Fibroblast of skin of right biceps (primary cell): Measurements from ENCODE around the gene UNKL.
"Not testable (repeated sequence)": the region's sequence is repeated elsewhere in the genome, so short reads cannot be mapped to it uniquely, and the experiment has no call there.

Source experiments
- DNase-seq: peaks from one replicate; pipeline ENCODE4 v3.0.0-alpha.2; 2013

Gene UNKL

DNA sequence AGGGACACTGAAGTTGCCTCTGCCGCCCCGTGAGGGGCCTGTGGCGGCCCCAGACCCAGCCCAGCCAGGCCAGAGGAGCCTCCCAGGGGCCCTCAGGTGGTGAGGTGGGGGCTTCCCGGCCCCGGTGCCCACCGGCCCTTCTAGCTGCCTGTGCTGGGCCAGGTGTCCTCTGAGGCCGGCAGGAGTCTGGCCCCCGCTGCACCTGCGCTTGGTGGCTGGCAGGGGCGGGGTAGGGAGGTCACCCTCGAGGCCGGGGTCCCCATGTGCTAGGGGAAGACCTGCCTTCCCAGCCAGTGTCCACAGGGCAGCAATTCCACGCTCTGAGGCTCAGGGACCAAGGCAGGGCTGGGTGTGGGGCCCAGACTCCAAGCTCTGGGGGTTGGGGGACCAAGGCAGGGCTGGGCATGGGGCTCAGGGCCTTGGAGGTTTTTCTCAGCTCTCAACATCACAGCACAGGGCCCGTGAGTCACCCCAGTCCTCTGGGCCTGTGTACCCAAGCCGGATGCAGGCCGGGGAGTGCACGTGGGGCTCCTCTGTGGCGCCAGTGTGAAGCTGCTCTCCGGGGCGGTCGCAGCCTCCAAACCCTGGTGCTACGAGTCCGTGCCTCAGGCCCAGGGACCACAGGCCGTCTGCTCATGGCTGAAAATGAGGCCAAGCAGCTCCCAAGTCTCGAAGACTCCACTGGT, 31.2 kb upstream of the UNKL start:
- DNase-seq = no peak

DNA sequence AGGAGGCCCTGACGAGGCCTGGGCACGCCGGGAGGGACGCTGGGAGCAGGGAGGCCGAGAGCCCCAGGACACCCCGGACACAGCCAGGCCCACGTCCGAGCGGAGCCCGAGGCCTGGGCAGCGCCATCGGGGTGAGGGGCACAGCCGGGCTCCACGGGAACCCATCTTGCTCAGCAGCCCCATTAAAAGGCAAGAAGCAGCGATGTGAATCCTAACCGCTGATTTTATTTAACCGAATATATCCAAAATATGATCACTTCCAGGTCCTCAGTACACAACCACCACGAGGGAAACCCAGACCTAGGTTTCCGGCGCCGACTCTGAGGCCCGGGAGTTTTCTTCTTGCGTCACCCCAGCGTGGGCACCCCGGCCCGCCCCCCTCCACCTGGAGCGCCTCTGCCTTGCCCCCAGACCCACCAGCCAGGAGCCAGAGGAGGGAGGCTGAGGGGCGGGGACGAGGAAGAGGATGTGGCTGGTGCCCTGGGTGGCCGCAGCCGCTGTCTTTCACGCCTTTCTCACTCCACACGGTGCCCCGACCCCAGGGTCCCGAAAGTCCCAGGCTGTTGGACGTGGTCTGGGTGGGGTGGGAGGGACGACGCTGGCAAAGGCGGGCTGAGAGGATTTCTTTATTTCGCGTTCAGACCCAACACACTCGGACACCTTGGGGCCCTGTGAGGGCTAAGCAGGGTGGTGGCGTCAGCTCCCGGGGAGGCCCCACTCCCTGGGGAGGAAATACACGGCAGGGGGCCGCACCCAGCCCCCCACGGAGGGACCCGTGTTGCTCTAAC, 30.4 kb upstream of the UNKL start:
- DNase-seq = no peak

DNA sequence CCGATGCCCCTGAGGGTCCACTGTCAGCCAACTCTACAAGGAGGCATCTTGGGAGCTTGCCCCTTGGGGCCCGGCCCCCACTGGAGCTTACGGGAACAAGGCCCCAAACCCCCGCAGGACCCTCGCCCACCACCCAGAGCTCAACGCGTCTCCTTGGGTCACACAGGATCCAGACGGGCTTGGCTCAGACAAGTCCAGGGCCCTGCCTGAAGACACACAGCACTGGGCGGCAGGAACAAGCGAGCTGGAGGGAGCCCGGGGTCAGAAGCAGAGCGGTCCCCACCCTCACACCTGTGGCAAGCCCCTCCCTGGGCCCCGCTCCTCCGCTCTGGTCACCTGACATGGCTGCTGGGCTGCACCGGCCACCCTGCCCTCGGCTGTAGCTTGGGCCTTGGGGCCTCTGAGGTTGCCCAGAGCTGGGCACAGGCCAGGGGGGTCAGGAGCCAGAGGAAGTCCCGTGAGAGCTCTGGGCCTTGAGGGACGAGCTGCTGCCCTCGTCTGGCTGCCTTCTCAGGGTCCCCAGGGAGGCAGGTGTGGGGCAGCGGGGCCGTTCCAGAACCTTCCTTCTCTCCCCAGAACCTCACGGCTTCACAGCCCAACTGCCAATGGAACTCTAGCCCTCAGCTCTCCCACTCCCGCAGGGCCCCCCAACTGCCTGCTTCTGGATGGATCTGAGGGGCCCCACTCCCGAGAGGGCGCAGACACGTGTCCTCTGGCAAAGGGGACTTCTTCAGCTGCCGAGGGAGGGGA, 29.7 kb upstream of the UNKL start, which contains the start of gene CCDC154:
Gene CCDC154 (minus strand): TSS at position 577 of the 750 bp plus-strand sequence. CDS start 234 bp downstream, at position 343.
- no peak for DNase-seq

DNA sequence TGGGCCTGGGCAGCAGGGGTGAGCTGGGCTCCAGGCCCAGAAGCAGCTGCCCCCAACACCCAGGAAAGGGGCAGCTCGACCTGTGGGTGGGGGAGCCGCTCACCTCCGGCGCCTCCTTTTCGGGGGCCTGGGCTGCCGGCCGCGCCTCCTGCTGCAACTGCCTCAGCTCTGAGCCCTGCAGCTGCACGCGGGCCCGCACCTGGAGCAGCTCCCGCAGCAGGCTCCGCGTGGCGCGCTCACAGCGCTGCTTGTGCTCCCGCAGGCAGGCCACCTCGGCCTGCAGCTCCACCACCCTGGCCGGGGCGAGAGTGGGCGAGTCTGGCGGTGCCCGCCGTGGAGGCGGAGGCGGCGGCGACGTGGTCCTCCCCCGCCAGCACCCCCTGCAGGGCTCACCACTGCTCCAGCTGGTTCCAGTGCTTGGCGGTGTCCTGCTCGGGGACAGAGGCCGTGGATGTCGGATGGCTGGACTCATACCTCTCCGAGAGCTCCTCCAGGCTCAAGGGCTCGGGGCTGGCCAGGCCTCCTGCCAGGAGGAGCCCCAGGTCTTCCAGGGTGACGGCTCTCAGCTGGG, 29.0 kb upstream of the UNKL start:
- DNase-seq = no peak

DNA sequence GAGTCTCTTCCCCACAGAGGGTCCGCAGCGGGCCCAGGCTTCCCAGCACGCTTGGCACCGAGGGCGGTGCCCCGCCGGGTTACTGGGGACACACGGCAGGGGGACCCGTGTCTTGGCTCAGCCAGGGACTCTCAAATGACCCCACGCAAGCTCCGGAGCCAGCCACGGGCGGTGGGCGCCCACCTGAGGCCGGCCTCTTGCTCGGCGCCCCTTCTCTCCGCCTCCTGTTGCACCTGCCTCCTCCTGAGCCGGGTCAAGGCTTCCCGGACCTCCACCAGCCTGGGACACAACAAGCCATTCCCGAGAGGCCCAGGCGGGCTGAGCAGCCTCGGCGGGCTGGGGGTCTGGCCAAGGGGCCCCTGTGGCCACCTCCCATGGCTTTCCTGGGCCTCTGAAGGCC, 28.2 kb upstream of the UNKL start:
- no peak for DNase-seq

DNA sequence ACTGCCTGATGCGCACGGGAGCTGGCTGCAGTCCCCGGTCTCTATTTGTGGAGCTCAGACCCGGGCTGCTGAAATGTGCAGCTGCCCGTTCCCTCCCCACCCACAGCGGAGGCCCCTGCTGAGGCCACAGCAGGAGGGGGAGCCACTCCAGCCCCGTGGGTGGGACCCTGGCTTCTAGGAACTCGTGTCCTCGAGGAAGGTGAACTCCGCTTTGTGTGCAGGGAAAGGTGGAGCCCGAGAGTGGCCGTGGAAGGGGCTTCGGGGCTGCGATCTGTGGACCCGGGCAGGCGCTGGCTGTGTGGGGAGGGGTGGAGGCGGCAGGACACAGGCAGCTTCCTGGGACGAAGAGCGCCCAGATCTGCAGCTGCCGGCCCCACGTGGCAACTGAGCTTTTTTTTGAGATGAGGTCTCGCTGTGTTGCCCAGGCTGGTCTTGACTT, 26.9 kb upstream of the UNKL start:
- no peak for DNase-seq

DNA sequence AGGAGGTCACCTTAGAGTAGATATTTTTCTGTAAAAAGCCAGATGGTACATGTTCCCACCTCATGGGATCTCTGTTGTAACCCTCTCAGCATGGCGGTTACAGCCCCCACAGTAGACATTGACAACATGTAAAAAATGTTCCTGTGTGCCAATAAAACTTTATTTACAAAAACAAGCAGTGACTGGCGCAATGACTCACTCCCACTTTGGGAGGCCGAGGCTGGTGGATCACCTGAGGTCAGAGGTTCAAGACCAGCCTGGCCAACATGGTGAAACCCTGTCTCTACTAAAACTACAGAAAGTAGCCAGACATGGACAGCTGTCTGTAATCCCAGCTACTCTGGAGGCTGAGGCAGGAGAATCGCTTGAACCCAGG, 25.2 kb upstream of the UNKL start:
- DNase-seq = not testable (repeated sequence)

DNA sequence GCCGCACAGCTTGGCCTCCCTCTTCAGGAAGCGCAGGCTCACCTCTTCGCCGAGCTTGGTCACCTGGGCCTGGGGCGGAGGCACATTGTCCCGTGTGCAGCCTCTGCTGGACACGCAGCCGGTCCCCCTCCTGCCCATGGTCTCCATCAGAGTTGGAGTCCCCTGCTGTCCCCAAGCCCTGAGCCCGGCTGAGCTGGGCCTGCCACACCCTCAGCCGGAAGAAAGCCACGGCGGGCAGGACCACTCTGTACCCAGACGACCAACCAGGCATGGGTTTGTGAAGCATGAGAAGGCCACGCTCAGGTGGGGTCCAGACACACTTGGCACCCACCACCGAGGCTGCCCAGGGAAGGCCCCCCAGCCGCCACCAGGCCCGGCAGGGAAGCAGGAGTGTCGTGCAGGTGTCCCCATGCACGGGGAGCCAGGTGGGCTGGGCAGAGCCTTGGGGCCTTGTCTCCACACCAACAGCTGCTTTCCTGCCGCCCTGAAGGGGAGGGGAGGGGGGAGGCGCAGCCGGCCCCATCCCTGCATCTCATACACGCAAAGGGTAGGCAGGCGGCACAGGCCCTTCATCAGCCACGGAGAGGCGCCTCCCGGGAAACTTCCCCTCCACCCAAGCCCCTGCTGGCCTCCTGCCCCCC, 24.7 kb upstream of the UNKL start:
- DNase-seq = no peak

DNA sequence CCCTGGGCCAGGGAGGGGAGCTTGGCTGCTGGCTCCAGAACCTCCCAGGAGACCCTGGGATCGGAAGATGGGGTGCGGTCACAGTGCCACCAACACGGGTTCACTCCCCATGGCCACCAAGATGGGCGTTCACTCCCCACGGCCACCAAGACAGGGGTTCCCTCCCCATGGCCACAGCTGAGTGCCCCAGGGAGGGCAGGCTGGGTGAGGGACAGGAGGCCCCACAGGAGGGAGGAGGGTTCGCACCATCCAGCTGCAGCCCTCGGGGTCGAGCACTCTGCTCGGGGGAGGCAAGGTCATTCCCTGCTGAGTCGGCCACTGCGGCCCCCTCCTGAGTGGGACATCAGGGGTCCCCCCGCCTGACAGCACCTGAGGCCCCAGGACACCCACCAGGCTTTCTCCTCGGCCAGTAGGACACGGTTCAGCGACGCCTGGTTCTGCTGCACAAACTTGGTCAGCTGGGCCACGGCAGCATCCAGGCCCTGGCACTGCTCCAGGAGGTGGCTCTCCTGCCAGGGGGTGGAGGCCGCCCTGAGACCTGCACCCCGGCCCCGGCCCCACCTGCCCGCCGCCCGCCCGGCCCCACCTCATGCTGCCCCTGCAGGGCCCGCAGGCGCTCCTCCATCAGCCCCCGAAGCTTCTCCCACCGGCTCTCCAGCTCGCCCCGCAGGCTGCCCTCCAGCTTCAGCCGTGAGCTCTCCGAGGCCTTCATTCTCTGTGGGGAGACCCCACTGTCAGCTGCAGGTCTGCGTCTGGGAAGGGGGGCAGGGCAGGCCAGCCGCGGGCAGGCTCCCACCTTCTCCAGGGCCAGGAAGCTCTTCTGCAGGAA, 23.9 kb upstream of the UNKL start:
- DNase-seq = no peak

DNA sequence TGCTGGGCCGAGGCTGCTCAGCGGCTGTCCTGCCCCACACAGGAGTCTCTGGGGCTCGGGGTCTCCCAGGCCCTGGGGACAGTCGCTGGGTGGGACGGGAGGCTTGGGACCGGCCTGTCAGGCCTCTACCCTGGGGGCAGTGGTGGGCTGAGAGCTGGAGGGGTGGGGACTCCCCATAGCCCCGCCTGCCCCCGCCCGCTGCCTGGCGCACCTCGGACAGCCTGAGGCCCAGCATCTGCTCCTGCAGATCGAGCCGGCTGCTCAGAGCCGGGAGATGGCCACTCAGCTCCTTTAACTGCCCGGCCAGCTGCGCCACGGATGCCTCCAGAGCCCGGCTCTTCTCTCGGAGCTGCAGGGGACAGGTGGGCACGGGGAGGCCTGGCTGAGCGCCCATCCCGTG, 23.1 kb upstream of the UNKL start:
- DNase-seq = no peak

DNA sequence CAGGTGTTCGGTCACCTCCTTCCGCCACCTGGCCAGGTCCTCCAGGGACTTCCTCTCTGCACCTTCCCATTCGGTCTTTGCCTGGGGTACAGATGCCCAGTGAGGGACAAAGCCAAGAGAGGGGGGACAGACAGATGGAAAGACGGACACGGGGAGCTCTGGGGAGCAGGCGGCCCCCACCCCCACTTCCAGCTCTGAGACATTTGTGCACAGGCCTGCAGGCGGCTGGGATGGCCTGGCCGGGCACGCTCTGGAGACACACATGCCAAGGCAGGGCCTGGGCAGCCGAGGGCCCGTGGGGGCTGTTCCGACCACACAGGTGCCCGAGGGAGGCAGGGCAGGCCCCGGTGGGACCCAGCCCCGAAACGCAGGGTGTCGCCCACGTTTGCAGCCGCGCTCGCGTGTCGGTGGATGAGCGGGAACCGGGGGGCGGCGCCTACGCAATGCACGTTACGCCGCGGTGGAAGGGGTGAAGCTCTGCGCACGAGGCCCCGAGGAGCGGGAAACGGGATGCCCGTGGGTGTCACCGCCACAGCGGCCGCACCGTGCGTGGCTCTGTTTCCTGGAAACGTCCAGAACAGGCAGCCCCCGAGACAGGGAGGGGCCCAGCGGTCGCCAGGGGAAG, 22.3 kb upstream of the UNKL start:
- no peak for DNase-seq

DNA sequence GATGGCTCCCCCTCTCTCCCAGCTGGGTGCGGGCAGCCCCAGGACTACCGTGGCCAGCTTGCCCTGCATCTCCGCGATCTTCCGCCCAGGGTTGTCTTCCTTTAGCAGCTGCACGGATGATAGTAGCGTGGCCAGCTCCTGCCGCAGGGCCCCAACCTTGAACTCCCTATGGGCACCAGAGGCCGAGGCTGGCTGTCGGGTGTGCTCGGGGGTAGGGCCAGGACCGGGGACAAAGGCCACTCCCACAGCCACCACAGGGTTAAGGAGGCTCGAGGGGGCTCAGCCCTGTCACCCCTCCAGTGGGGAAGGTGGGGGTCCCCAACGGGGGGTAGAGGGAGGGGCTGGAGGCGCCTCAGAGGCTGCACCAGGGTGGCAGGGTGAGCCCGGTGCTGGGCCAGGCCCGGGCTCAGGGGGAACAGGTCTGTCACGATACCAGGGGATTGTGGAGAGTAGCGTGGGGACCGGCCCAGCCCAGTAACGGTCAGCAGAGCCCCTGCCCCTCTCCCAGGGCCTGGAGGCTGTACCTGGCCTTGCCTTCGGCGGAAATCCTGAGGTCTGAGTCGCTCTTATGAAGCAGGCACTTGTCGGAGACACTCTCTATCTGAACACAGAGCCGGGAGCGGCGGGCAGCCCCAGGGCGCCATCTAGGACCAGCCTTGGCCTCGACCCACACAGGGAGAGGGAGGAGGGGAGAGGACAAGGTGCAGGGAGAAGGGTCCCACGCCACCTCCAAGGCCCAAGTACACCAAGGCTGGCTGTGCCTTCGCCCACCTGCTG, 21.6 kb upstream of the UNKL start:
- no peak for DNase-seq

DNA sequence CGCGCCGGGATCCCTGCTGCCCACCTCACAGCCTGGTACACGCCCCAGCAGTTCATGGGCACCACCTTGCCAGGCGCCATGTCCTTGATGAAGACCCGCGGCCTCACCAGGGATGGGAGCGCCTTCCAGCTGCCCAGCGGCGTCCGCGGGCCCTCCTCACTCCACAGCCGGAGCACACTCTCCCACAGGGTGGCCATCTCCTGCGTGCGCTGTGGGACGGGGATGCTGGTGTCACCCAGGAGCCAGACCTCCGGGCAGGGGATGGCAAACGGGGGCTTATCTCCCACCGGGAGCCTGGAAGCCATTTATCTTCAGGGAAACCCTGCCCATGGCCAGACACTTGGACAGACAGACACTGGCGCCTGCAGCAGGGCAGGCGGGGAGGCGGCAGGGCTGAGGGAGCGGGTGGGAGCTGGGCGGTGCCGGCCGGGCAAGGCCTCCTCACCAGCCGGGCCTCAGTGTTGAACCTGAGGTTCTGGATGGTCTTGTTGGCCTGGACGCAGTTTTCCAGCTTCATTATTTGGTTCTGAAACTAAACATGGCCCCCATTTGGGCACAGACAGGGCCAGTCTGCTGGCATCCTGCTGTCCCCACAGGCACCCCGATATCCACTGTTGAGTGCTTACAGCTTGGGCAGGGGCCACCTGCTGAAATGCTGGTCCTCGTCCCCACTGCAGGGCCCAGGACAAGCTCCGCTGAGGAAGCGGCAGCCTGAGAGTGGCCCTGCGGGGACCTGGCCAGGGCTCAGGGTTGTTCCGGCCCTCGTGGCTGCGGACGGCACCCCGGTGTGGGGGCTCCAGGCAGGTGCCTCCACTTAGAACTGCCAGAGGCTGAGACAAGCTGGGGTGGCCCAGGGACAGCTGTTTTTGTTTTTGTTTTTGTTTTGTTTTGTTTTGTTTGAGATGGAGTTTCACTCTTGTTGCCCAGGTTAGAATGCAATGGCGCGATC, 20.4 kb upstream of the UNKL start:
- DNase-seq = no peak

DNA sequence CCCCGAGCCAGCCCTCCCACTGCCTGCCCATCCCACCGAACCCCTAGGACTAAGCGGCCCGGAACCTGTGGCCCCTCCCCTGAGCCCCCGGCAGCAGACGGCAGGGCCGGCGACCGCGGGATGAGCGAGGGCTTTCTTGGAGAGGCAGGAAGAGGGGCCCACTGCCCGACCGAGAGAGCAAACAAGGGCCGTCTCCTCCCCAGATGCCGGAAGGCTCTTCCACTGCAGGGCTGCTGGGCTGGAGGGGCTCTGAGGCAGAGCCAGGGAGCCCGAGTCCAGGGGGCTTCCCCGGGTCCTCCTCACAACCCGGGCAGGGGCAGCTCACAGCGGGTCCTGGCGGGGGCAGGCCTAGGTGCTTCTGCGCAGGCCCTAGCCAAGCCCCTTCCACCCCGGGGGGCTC, 19.3 kb upstream of the UNKL start:
- DNase-seq = no peak

DNA sequence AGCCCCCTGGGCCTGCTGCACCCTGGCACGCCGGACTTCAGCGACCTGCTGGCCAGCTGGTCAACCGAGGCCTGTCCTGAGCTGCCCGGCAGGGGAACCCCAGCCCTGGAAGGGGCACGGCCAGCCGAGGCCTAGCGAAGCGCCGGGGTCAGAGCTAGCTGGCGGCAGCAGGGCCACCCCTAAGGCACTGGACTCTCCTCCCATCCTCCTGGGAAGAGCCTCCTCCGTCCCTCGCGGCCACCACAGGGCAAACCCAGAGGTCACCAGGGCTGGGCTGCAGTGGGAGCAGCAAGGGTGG, 18.7 kb upstream of the UNKL start:
- DNase-seq = no peak

DNA sequence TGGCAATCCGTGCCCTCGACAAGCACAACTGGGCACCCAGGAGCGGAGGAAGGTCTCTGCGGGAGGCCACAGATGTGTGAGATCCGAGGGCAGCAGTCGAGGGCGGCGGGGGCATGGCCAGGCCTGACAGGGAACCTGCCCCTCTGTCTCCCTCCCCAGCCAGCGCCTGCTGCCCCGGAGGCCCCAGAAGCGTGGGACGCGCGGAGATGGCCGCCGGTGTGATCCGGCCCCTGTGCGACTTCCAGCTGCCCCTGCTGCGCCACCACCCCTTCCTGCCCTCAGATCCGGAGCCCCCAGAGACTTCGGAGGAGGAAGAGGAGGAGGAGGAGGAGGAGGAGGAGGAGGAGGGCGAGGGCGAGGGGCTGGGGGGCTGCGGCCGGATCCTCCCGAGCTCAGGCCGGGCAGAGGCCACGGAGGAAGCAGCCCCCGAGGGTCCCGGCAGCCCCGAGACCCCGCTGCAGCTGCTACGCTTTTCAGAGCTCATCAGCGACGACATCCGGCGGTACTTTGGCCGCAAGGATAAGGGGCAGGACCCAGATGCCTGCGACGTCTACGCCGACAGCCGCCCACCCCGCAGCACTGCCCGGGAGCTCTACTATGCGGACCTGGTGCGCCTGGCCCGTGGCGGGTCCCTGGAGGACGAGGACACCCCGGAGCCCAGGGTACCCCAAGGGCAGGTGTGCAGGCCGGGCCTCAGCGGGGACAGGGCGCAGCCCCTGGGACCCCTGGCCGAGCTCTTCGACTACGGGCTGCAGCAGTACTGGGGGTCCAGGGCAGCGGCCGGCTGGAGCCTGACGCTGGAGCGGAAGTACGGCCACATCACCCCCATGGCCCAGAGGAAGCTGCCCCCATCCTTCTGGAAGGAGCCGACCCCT, 18.1 kb upstream of the UNKL start:
- DNase-seq = no peak

DNA sequence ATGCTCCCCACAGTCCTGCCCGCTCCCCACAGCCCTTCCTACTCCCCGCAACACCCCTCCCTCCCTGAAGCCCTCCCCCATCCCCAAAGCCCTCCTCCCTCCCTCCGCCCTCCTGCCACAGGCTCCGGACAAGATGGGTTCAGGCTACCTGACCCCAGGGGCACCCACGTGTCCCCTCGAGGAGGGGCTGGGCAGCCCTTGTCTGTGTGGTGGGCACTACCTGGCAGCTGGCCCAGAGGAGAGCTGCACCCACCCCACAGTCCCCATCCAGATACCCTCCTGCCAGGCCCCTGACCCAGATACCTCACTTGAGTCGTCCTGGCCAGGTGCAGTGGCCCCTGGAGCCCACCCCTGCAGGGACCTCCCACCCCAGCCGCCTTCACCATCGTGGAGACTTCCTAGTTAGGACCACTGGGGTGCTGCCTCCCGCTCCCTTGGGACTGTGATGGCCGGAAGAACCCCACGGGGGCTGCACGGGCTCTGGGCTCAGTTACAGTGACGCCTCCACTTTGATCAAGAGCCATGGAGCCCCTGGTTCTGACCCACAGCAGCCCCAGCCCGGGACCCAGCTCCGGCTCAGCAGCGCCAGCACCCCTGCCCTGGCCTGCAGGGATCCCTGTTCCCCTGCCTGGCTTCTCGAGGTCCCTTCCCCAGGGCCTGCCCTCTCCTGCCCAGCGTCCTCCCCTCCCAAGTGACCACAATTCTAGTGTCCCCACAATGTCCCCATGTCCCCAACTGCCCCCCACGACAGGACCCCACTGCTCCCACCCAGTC, 17.2 kb upstream of the UNKL start:
- DNase-seq = no peak
